ENCODE results near the gene ATP8B4.
"Not testable (repeated sequence)": the region's sequence is repeated elsewhere in the genome, so short reads cannot be mapped to it uniquely, and the experiment has no call there.

ATP8B4 gene, protein sequence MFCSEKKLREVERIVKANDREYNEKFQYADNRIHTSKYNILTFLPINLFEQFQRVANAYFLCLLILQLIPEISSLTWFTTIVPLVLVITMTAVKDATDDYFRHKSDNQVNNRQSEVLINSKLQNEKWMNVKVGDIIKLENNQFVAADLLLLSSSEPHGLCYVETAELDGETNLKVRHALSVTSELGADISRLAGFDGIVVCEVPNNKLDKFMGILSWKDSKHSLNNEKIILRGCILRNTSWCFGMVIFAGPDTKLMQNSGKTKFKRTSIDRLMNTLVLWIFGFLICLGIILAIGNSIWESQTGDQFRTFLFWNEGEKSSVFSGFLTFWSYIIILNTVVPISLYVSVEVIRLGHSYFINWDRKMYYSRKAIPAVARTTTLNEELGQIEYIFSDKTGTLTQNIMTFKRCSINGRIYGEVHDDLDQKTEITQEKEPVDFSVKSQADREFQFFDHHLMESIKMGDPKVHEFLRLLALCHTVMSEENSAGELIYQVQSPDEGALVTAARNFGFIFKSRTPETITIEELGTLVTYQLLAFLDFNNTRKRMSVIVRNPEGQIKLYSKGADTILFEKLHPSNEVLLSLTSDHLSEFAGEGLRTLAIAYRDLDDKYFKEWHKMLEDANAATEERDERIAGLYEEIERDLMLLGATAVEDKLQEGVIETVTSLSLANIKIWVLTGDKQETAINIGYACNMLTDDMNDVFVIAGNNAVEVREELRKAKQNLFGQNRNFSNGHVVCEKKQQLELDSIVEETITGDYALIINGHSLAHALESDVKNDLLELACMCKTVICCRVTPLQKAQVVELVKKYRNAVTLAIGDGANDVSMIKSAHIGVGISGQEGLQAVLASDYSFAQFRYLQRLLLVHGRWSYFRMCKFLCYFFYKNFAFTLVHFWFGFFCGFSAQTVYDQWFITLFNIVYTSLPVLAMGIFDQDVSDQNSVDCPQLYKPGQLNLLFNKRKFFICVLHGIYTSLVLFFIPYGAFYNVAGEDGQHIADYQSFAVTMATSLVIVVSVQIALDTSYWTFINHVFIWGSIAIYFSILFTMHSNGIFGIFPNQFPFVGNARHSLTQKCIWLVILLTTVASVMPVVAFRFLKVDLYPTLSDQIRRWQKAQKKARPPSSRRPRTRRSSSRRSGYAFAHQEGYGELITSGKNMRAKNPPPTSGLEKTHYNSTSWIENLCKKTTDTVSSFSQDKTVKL

DNA sequence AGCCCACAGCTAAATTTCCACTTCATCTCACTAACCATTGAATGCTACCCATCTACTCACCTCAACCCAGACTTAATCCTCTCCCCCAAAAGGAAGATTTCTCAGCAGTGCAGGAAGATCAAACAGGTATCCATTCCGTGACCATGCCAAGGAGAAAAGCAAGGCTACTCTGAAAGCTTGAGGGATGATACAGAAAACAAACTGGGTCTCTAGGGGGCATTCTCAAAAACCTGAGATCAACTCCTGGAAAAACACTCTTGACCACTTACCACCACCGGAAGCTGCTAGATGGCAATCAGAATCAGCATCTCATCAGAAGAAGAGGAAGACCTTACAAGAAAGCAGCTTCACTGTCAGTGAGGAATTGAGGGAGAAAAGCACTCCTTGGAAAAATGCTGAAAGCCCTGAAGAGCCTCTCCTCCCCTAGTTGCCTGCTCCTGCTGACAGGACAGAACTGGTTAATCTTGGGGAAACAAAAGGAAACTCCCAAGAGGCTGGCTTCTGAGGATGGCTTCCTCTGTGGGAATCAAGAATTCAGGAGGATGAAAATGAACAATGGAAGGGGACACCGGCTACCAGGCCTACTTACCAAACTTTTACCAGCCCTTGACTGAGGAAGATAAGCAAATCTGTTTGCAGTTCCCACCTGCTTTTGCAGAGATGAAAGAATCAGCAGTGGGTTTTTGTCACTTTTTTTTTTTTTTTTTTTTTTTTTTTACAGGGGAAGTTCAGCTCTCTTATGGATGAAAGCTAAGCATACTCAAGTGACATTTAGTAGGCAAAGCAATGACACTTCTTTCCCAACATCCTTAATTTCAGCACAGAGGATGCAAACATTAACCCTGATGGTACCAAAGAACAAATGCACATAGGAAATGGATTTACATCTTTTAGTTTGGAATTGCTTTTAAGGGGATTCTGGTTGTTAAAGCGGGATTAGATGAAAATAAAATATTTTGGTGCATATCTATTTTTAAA is at the start of gene ATP8B4:
Gene ATP8B4 (minus strand): TSS at position 171 of the 978 bp plus-strand sequence. CDS start 12,267 bp downstream, outside the sequence.
- H3K27ac Mint-ChIP-seq: peak within 1 kb of the TSS; percentile 85
- peaks cover 14% of the 10 kb centered on the region for H3K36me3 Mint-ChIP-seq (ENCODE audit: low read depth)
- peaks cover 12% of the 10 kb centered on the region for H3K27me3 Mint-ChIP-seq
- H3K9me3 Mint-ChIP-seq: peaks cover 19% of the 10 kb centered on the region
- ATAC-seq (peak; percentile 40), DNase-seq (no peak)
- H3K4me3 Mint-ChIP-seq: peak within 1 kb of the TSS; percentile 84
- H3K4me1 Mint-ChIP-seq: peaks cover 38% of the 10 kb centered on the region

DNA sequence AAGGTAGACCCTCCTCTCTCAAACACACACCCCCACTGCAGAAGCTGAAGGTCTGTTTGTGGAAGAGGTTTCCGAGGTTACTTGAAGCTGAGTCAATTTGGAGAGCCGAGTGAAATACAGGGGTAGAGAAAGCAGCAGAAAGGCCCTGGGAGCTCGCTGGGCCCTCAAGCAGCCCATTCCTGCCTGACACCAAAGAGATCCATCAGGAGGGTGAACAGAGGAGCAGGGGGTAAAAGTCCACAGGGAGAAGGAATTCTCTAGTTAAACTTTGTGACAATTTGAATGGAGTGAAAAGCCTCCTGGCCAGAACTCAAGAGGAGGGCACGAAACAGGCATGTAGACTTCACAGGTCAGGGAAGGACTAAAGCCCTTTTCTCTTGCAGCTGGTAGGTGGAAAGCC is 49.3 kb upstream of the ATP8B4 start:
- H3K9me3 Mint-ChIP-seq: peaks cover 6% of the 10 kb centered on the region
- no peak overlapping the region for H3K27ac Mint-ChIP-seq
- no peak overlapping the region for H3K4me3 Mint-ChIP-seq
- H3K36me3 Mint-ChIP-seq (ENCODE audit: low read depth): no peaks in the 10 kb centered on the region
- ATAC-seq (no peak), DNase-seq (no peak)
- peaks cover 11% of the 10 kb centered on the region for H3K4me1 Mint-ChIP-seq
- H3K27me3 Mint-ChIP-seq: peaks cover 11% of the 10 kb centered on the region

DNA sequence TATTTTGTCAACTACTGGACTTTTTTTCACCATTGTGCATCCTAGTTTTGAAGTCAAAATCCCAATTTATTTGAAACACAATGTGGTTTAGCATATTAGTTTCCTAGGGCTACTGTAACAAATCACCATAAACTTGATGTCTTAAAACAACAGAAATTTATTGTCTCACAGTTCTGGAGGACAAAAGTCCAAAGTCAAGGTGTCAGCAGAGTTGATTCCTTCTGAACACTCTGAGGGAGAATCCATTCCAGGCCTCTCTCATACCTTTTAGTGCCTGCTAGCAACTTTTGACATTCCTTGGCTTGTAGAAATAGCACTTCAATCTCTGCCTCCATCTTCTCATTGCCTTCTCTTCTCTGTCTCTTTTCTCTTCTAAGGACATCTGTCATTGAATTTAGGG is 48.1 kb upstream of the ATP8B4 start:
- Mint-ChIP-seq H3K27me3 (peaks cover 18% of the 10 kb centered on the region), H3K27ac (no peak overlapping the region), H3K9me3 (peaks cover 11% of the 10 kb centered on the region), H3K4me1 (peaks cover 11% of the 10 kb centered on the region), H3K36me3 (ENCODE audit: low read depth) (no peaks in the 10 kb centered on the region), H3K4me3 (no peak overlapping the region)
- ATAC-seq: no peak
- DNase-seq: no peak

DNA sequence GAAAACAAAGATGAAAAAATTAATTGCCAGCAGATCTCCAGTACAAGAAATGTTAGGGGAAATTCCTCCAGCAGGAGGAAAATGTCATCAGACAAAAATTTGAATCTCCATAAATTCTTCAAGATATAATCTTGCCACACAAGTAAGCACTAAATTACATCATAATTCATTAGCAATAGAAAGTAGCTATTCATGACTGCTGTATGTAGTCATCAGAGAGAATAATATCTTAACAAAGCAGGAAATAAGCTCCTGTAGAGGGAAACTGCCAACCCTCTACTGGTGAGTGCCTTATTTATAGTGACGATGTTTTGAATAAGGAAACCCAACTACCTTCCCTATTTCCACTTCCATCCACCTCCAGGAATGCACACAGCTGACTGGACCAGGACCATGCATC is 47.2 kb upstream of the ATP8B4 start:
- no peak overlapping the region for H3K4me3 Mint-ChIP-seq

DNA sequence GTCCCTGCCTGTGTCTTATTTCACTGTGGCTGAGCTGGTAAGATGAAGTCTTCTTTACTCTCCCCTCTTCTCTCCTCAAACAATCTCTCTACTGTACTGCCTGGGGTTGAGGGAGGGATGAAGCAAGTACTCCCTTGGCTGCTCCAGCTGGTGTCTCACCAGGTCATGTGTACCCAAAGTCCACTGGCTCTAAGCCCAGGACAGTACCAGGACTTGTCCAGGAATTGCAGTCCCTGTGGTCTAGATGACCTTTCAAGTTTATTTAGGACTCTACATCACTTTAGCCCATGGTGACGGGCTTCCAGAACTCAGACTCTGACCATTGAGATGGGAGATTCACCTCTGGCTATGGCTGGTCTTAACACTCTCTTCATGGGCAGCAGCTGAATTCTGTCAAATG is 45.4 kb upstream of the ATP8B4 start:
- Mint-ChIP-seq H3K4me1 (peaks cover 11% of the 10 kb centered on the region), H3K4me3 (no peak overlapping the region), H3K27me3 (peaks cover 22% of the 10 kb centered on the region), H3K9me3 (peaks cover 11% of the 10 kb centered on the region), H3K36me3 (ENCODE audit: low read depth) (no peaks in the 10 kb centered on the region), H3K27ac (no peak overlapping the region)
- DNase-seq: no peak
- no peak for ATAC-seq

More for the DNA sequence above, 47.2 kb upstream of the ATP8B4 start:
- no peak for ATAC-seq
- Mint-ChIP-seq H3K36me3 (ENCODE audit: low read depth) (no peaks in the 10 kb centered on the region), H3K27ac (no peak overlapping the region), H3K27me3 (peaks cover 18% of the 10 kb centered on the region), H3K9me3 (peaks cover 5% of the 10 kb centered on the region), H3K4me1 (peaks cover 11% of the 10 kb centered on the region)
- no peak for DNase-seq

GRCh38 chr15:50163719-50164410 is 44.8 kb upstream of the ATP8B4 start:
- Mint-ChIP-seq H3K36me3 (ENCODE audit: low read depth) (no peaks in the 10 kb centered on the region), H3K9me3 (peaks cover 17% of the 10 kb centered on the region), H3K4me1 (peaks cover 11% of the 10 kb centered on the region), H3K27me3 (peaks cover 22% of the 10 kb centered on the region), H3K27ac (no peak overlapping the region), H3K4me3 (no peak overlapping the region)
- ATAC-seq (no peak), DNase-seq (no peak)

DNA sequence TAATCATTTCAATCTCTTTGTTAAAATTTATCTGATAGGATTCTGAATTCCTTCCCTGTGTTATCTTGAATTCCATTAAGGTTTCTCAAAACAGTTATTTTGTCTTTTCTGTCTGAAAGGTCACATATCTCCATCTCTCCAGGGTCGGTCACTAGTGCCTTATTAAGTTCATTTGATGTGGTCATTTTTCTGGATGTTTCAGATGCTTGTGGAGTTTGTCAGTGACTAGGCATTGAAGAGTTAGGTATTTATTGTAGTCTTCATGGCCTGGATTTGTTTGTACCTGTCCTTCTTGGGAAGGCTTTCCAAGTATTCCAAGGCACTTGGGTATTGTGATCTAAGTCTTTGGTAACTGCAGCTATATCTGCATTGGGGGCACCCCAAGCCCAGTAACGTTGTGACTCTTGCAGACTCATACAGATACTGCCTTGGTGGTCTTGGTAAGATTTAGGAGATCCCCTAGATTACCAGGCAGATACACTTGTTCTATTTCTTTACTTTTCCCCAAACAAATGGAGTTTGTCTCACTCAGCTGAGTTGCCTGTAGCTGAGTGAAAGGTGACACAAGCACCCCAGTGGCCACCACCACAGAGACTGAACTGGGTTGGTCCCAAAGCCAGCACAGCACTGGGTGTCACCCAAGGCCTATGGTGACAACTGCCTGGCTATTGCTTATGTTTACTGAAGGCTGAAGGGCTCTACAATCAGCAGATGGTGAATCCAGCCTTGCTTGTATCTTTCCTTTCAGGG is 44.1 kb upstream of the ATP8B4 start:
- Mint-ChIP-seq H3K36me3 (ENCODE audit: low read depth) (no peaks in the 10 kb centered on the region), H3K9me3 (peaks cover 18% of the 10 kb centered on the region), H3K27me3 (peaks cover 22% of the 10 kb centered on the region), H3K4me3 (no peak overlapping the region), H3K27ac (no peak overlapping the region), H3K4me1 (peaks cover 11% of the 10 kb centered on the region)
- DNase-seq: no peak
- peak; percentile 52 for ATAC-seq

DNA sequence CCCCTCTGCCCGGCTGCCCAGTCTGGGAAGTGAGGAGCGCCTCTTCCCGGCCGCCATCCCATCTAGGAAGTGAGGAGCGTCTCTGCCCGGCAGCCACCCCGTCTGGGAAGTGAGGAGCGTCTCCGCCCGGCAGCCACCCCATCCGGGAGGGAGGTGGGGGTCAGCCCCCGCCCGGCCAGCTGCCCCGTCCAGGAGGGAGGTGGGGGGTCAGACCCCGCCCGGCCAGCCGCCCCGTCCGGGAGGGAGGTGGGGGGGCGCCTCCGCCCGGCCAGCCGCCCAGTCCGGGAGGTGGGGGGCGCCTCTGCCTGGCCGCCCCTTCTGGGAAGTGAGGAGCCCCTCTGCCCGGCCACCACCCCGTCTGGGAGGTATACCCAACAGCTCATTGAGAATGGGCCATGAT is 39.2 kb upstream of the ATP8B4 start:
- H3K4me1 Mint-ChIP-seq; ATAC-seq; H3K27ac Mint-ChIP-seq; DNase-seq; H3K36me3 Mint-ChIP-seq (ENCODE audit: low read depth); H3K4me3 Mint-ChIP-seq: not testable (repeated sequence)
- peaks cover 29% of the 10 kb centered on the region for H3K9me3 Mint-ChIP-seq
- H3K27me3 Mint-ChIP-seq: peaks cover 16% of the 10 kb centered on the region

DNA sequence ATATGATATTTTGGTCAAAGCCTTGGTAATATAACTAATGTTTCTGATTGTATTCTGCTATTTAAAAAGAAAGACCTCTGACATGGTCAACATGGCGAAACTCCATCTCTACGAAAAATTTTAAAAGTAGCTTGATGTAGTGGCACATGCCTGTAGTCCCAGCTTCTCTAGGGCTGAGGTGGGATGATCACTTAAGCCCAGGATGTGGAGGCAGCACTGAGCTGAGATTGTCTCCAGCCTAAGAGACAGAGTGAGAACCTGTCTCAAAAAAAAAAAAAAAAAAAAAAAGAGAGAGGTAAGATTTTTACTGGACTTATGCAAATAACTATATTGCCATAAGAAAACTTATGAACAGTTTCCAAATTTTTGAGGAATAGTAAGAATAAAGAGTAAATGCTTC is 32.4 kb upstream of the ATP8B4 start:
- H3K9me3 Mint-ChIP-seq: no peaks in the 10 kb centered on the region
- no peak for ATAC-seq

GRCh38 chr15:50150851-50151250 is 31.8 kb upstream of the ATP8B4 start:
- no peak overlapping the region for H3K4me3 Mint-ChIP-seq
- H3K9me3 Mint-ChIP-seq: no peaks in the 10 kb centered on the region
- peaks cover 1% of the 10 kb centered on the region for H3K27me3 Mint-ChIP-seq
- no peak overlapping the region for H3K27ac Mint-ChIP-seq
- peaks cover 11% of the 10 kb centered on the region for H3K4me1 Mint-ChIP-seq
- DNase-seq (no peak), ATAC-seq (no peak)
- no peaks in the 10 kb centered on the region for H3K36me3 Mint-ChIP-seq (ENCODE audit: low read depth)

More for the DNA sequence above, 32.4 kb upstream of the ATP8B4 start:
- DNase-seq: no peak
- Mint-ChIP-seq H3K4me3 (no peak overlapping the region), H3K27me3 (peaks cover 1% of the 10 kb centered on the region), H3K36me3 (ENCODE audit: low read depth) (no peaks in the 10 kb centered on the region), H3K4me1 (peaks cover 11% of the 10 kb centered on the region), H3K27ac (no peak overlapping the region)

DNA sequence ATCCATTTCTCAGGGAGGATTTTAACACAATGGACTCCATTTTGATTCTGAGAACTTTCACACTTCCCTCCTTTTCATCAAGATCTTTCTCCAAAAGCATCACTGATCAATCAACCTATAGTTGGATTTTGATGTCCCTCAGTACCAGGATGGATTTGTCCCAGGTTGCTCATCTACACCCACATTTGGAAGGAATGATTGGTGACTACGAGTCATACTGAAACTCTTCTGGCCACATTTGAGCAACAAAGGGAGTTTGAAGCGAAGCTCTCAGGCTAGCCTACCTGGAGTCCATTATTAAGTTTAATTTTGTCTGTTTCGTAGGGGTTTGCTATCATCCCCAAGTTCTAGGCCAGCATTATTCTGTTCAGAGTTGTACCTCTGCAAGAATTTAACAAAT is 31.3 kb upstream of the ATP8B4 start:
- H3K36me3 Mint-ChIP-seq (ENCODE audit: low read depth): no peaks in the 10 kb centered on the region
- H3K27ac Mint-ChIP-seq: no peak overlapping the region
- H3K4me3 Mint-ChIP-seq: no peak overlapping the region
- ATAC-seq (peak; percentile 59), DNase-seq (no peak)
- H3K27me3 Mint-ChIP-seq: peaks cover 1% of the 10 kb centered on the region
- H3K9me3 Mint-ChIP-seq: no peaks in the 10 kb centered on the region
- peaks cover 14% of the 10 kb centered on the region for H3K4me1 Mint-ChIP-seq

DNA sequence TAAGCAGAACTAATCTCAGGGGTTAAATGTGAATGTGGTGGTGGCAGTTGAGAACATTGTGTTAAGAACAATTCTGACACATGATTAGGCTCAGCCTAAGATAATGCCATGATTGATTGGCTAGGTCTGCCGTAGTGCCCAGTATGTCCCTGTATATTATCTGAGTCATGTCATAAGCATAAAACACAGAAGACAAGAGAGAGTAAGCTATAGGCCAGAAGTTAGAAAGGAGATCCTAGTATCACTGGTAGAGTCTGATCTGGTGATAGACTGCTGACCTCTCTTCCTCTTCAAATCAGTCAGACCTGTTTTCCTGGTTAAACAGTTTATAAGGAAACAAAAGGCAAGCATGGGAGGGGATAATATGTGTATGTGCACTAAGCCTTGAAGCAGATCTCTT is 30.1 kb upstream of the ATP8B4 start:
- H3K27ac Mint-ChIP-seq: no peak overlapping the region
- DNase-seq (no peak), ATAC-seq (peak; percentile 41)
- no peaks in the 10 kb centered on the region for H3K36me3 Mint-ChIP-seq (ENCODE audit: low read depth)
- no peak overlapping the region for H3K4me3 Mint-ChIP-seq
- no peaks in the 10 kb centered on the region for H3K9me3 Mint-ChIP-seq
- peaks cover 1% of the 10 kb centered on the region for H3K27me3 Mint-ChIP-seq
- peaks cover 21% of the 10 kb centered on the region for H3K4me1 Mint-ChIP-seq
